Activated CD8-positive, alpha-beta memory T cell treated with anti-CD3 and anti-CD28 coated beads for 1 hour (primary cell): ENCODE measurements around the gene CACNA1H.

ENCODE experiments used
- DNase-seq, 2 donors: peaks; one replicate each; pipeline ENCODE4 v3.0.0-alpha.2; 2020; ENCODE audit warnings: low read depth in 1 of 2; ENCODE audit errors: extremely low read depth in 1 of 2

The CACNA1H gene

GRCh38 chr16:1121601-1122397 is 31.1 kb upstream of the CACNA1H start:
- no peak for DNase-seq

- DNase-seq = no peak
These were observed 30.5 kb upstream of the CACNA1H start for GRCh38 chr16:1122398-1122765.

DNA sequence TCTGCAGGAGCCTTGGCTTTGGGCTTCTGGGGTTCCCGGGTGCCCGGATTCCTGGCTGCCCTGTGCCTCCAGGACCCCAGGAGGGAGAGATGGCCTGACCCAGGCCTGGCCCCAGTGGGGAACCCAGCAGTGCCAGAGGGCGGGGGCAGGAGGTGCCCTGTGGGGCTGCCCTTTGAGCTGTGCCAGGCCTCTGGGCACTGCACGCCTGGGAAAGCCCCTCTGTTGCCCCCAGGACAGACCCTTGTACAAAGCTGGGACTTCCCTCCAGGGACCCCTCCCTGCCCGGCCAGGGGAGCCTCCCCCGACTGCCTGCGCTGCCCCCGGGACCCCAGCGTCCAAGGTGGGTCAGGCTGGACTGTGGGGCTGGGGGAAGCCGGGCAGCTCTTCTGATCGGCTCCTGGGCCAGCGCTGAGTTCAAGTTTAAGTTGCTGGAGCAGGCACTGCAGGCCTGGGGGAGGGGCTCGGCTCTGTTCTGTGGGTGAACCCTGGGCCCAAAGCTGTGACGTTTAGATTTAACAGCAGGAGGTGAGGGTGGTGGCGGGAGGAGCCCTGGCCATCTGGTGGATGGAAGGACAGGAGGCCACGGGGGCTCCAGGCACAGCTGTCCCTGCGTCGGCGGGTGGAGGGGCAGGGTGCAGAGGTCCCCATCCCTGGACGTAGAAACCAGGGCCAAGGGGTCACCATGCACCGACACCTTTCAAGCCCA is 29.2 kb upstream of the CACNA1H start:
- no peak for DNase-seq

- no peak for DNase-seq
These were observed 28.6 kb upstream of the CACNA1H start for GRCh38 chr16:1124291-1124690.

DNA sequence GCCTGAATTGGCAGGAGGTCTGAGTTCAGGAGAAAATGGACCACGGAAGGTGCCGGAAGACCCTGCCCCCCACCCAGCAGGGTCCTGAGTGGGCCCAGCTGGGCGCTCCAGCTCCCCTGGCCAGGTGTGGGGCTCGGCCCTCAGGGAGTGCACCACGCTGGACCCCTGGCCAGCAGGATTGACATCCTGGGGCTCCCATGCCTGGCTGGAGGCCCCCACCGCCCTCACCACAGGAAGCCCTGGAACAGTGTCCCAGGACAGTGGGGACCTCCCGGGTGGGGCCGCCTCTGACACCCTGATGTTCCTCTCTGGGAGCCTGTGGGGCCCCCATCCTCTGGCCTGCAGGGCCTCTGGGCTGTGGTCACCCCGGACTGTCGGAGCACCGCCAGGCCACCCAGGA is 28.1 kb upstream of the CACNA1H start:
- DNase-seq = no peak

- DNase-seq = no peak
These were observed 27.4 kb upstream of the CACNA1H start for GRCh38 chr16:1125471-1125870.

- DNase-seq = no peak
These were observed 26.9 kb upstream of the CACNA1H start for GRCh38 chr16:1126044-1126443.

GRCh38 chr16:1126586-1126985 is 26.3 kb upstream of the CACNA1H start:
- DNase-seq = no peak

- DNase-seq = no peak
These were observed 25.8 kb upstream of the CACNA1H start for GRCh38 chr16:1127101-1127500.

DNA sequence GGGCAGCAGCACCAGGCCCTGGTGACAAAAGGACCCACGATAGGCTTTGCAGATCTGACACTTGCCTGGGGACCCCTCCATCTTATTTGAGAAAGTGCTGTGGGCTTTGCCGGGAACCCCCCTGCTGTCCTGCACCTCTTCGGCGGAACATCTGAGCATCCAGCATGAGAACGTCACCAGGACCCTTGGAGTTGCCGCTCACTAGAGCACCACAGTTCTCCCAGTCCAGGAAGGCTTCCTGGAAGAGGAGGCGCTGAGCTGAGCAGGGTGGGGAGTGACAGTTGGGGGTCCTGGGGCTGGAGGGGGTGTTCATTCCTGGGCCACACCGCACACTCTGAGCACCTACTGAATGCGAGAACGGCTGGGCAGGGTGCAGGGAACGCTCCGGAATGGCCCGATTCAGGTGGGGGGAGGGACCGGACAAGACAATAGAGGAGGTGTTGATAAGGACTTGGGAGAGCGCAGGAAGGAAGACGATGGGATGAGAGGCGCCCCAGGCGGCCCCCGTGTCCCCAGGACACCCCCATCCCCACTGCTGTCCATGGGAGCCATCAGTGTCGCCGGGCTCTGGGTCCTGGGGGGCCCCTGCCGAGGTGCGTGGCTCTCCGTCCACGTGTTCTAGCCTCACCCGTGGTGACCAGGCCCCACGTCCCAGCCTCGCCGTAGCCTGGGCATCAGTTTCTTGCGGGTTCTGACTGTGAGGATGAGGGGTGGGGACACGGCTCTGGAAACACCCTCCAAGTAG is 24.8 kb upstream of the CACNA1H start:
- no peak for DNase-seq

DNA sequence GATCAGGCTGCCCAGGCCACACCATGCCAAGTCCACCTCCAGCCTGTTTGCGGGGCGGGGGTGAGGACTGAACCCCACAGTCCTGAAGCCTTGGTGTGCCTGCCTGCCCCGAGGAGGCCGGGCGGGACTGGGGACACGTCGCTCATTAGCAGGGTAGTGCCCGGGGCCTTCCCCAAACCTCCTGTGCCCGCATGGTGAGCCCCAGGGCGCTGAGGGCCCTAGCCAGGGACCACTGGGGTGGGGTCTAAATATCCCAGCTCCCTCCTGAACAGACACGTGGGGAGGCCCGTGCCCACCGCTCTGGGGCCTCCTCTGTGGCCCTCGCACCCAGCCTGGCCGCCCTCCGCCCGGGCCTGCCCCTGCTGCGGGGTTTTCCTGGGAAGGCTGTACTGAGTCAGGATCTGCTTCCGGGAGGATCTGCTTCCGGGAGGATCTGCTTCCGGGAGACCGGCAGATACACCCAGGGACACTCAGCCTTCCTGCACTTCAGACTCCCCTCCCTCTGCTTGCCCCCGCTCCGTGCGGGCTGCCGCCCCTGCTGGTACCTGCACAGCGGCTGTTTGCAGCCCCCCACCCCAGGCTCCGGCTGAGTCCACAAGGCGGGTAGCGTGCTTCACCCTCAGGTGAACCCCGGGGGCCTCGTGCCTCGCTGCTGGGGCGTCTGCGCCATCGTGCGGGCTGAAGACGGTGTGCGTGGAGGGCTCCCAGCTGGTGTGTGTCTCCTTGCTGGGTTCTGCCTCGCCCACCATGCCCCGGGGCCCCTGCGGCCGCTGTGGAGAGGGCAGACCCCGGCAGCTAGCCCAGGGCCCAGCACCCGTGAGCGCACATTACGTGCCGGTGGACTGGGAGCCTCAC is 23.6 kb upstream of the CACNA1H start:
- no peak for DNase-seq

DNA sequence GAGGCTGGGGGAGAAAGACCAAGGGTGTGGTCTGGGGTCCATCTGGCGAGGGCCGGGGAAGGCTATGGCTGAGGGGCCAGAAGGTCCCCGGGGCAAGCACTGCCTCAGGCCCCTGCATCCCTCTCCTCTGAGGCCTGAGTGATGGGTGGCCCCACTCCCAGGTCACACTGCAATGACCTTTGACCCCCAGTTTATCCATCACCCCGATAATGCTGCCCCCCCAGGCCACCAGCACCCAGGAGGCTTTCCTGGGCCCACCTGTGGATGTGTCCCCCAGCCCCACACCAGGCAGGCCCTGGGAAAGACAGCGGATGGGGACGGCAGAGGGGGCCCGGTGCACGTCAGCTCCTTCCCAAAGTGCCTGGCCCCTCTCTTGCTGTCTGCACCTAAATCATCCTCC is 22.5 kb upstream of the CACNA1H start:
- no peak for DNase-seq

GRCh38 chr16:1131378-1131994 is 21.4 kb upstream of the CACNA1H start:
- no peak for DNase-seq

GRCh38 chr16:1132431-1132830 is 20.5 kb upstream of the CACNA1H start:
- no peak for DNase-seq

- no peak for DNase-seq
These were observed 19.6 kb upstream of the CACNA1H start for GRCh38 chr16:1133271-1133670.

DNA sequence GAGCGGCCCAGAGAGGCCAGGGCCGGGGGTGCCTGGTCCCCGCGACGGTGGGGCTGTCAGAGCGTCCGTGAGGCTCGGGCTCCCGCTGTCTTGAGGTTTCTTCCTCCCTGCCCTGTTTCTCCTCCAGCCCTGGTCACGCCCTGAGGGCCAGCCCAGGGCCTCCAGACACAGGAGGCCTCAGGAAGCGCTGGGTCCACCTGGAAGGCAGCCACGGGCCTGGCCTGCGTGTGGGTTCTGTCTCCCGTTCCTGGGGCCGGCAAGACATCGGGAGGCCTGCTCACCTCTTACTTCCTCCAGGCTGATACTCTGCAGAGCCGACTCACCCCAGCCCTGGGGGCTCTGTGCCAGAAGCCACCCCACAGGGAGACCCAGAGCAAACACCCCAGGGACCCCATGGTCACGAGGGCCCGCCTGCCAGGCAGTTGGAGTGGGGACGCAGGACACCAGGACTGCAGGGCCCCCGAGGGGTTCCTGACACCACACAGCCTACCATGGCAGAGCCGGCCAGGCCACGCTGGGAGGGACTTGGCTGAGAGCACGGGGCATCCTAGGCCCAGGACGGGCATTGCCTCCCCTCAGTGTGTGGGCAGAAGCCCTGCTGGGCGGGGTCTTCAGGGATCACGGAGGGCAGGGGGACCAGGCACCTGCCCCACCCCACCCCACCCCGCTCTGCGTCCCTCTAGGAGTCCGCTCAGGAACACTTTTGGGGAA is 18.9 kb upstream of the CACNA1H start:
- DNase-seq = no peak

DNA sequence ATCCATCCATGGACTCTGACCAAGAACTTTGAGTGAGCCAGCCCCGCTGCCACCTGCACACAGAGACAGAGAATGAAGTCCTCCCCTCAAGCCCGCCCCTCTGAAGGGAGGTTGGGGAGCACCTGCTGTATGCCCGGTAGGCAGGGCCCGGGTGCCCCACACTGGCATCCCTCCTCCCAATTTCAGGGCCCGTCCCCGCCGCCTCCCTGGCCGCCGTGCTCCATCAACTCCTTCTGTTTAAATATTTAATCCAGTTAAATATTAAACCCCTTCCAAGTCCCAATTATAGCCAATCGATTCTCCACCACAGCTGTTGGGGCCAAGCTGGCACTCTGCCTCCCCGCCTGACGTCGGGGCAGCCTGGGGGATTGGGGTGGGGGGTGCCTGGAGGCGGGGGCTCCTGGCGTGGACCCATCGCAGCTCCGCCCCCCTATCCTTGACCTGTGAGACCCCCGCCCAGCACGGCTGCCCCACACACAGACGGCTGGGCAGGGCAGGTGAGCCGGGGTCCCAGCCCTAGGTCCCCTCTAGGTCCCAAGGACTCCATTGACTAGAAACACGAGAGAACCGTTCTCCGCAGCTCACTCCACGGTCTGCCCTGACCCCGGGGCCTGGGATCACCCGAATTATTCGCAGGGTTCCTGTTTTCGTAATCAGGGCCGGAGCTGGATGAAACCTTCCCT is 18.0 kb upstream of the CACNA1H start:
- DNase-seq = no peak

DNA sequence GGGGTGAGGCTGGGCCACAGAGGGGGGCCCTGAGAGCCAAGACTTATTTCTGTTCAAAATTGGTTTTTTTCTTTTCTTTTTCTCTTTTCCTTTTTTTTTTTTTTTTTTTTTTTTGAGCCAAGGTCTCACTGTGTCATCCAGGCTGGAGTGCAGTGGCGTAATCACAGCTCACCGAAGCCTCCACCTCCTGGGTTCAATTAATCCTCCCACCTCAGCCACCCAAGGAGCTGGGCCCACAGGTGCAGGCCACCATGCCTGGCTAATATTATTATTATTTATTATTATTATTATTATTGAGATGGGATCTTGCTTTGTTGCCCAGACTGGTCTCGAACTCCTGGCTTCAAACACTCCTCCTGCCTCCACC is 17.5 kb upstream of the CACNA1H start:
- no peak for DNase-seq

GRCh38 chr16:1137604-1138003 is 15.3 kb upstream of the CACNA1H start:
- no peak for DNase-seq
